Smooth muscle cell (in vitro differentiated cells): ENCODE results near the gene KCNH8. TPM values are rescaled to one million over a fixed set of nuclear protein-coding genes. Genes with fewer than 3 reads are reported as not detected.

Source experiments
- DNase-seq: peaks from one replicate; lab custom pipeline; 2025; ENCODE audit not compliant: unreplicated experiment; lab: John Stamatoyannopoulos, UW
- H2AFZ ChIP-seq: fragments of 200-600 bp; sonication (generic); 2 replicates; pipeline ENCODE4 v1.6.0; 2016; ENCODE audit warnings: antibody characterized with exemption, low read depth, mild to moderate bottlenecking
- H3F3A ChIP-seq: fragments of 200-600 bp; sonication (generic); 2 replicates; pipeline ENCODE4 v1.6.0; 2017; ENCODE audit warnings: antibody characterized with exemption, low read depth
- H3K27ac ChIP-seq: fragments of 200-600 bp; sonication (generic); 2 replicates; pipeline ENCODE4 v1.5.1; 2016; ENCODE audit warnings: low read depth, mild to moderate bottlenecking
- H3K27me3 ChIP-seq: fragments of 200-600 bp; sonication (generic); 2 replicates; pipeline ENCODE4 v1.6.1; 2016; ENCODE audit warnings: low read depth, mild to moderate bottlenecking
- H3K36me3 ChIP-seq: fragments of 200-600 bp; sonication (generic); 2 replicates; pipeline ENCODE4 v1.5.1; 2016; ENCODE audit warnings: low read depth
- H3K4me1 ChIP-seq: fragments of 200-600 bp; sonication (generic); 2 replicates; pipeline ENCODE4 v1.5.1; 2016; ENCODE audit warnings: low read depth
- H3K4me2 ChIP-seq: fragments of 200-600 bp; sonication (generic); 2 replicates; pipeline ENCODE4 v1.6.0; 2016; ENCODE audit warnings: mild to moderate bottlenecking
- H3K4me3 ChIP-seq: fragments of 200-600 bp; sonication (generic); 2 replicates; pipeline ENCODE4 v1.5.1; 2016; ENCODE audit warnings: mild to moderate bottlenecking
- H3K79me2 ChIP-seq: fragments of 200-600 bp; sonication (generic); 2 replicates; pipeline ENCODE4 v1.6.0; 2016; ENCODE audit warnings: low read depth, mild to moderate bottlenecking
- H3K9ac ChIP-seq: fragments of 200-600 bp; sonication (generic); 2 replicates; pipeline ENCODE4 v1.6.0; 2016; ENCODE audit warnings: low read depth
- H3K9me3 ChIP-seq: fragments of 200-600 bp; sonication (generic); replicated peaks from 2 replicates; pipeline ENCODE4 v1.5.1; 2016; ENCODE audit warnings: low read depth
- H4K20me1 ChIP-seq: fragments of 200-600 bp; sonication (generic); 2 replicates; pipeline ENCODE4 v1.6.0; 2016; ENCODE audit warnings: low read depth
- WGBS: methylation state at CpG from one replicate; pipeline ENCODE4 v1.1.7; 2016; ENCODE audit warnings: low lambda C conversion rate; 5-methylcytosine and 5-hydroxymethylcytosine counted together
- polyA plus RNA-seq: library from polyadenylated mRNA; unstranded; fragments of >200 nt; fragmentation: Nextera tagmentation; extraction: Ambion mirVana; gene quantifications from 2 replicates; pipeline ENCODE4 v1.2.1, GENCODE V29; 2016
- total RNA-seq: library from RNA; depleted of rRNA; stranded (reverse); fragments of >200 nt; gene quantifications from 2 replicates; pipeline ENCODE4 v1.2.3, GENCODE V29; 2014
- TF ChIP-seq, protein P1 (sequence below): fragments of 200-600 bp; sonication (generic); IDR thresholded peaks from 2 replicates; pipeline ENCODE4 v1.5.1; 2017; ENCODE audit warnings: borderline replicate concordance, mild to moderate bottlenecking, antibody characterized with exemption; ENCODE audit not compliant: insufficient read depth, poor library complexity, severe bottlenecking

The KCNH8 gene
- total and polyA plus RNA-seq, 2 experiments from 2014 or later = 0.05 to 2.9 TPM

GRCh38 chr3:19506171-19506570 lies 357.9 kb downstream of the KCNH8 start:
- Histone ChIP-seq H4K20me1 (no peaks in the 10 kb centered on the region), H3K4me2 (no peak overlapping the region), H3K4me3 (no peak overlapping the region), H3K9ac (no peak overlapping the region), H3K27me3 (no peaks in the 10 kb centered on the region), H3K27ac (no peak overlapping the region), H3K9me3 (no peaks in the 10 kb centered on the region), H3K36me3 (no peaks in the 10 kb centered on the region), H3K79me2 (no peaks in the 10 kb centered on the region), H3F3A (no peaks in the 10 kb centered on the region), H2AFZ (no peak overlapping the region), H3K4me1 (no peaks in the 10 kb centered on the region)
- TF ChIP-seq, protein P1, sequence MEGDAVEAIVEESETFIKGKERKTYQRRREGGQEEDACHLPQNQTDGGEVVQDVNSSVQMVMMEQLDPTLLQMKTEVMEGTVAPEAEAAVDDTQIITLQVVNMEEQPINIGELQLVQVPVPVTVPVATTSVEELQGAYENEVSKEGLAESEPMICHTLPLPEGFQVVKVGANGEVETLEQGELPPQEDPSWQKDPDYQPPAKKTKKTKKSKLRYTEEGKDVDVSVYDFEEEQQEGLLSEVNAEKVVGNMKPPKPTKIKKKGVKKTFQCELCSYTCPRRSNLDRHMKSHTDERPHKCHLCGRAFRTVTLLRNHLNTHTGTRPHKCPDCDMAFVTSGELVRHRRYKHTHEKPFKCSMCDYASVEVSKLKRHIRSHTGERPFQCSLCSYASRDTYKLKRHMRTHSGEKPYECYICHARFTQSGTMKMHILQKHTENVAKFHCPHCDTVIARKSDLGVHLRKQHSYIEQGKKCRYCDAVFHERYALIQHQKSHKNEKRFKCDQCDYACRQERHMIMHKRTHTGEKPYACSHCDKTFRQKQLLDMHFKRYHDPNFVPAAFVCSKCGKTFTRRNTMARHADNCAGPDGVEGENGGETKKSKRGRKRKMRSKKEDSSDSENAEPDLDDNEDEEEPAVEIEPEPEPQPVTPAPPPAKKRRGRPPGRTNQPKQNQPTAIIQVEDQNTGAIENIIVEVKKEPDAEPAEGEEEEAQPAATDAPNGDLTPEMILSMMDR = no peak
- DNase-seq = no peak
- WGBS = 91% methylated on average over 1 of the region's 1 CpG

- Histone ChIP-seq H3K27ac (no peak overlapping the region), H3K4me1 (no peaks in the 10 kb centered on the region), H3K4me3 (no peak overlapping the region), H3K9me3 (no peaks in the 10 kb centered on the region), H3F3A (no peaks in the 10 kb centered on the region), H3K36me3 (no peaks in the 10 kb centered on the region), H4K20me1 (no peaks in the 10 kb centered on the region), H3K4me2 (no peak overlapping the region), H2AFZ (no peak overlapping the region), H3K27me3 (no peaks in the 10 kb centered on the region), H3K9ac (no peak overlapping the region), H3K79me2 (no peaks in the 10 kb centered on the region)
- DNase-seq = no peak
- 100% methylated on average over 1 of the region's 1 CpG for WGBS
- TF ChIP-seq, protein P1 = no peak
These were observed 374.0 kb downstream of the KCNH8 start for GRCh38 chr3:19522305-19522704.

DNA sequence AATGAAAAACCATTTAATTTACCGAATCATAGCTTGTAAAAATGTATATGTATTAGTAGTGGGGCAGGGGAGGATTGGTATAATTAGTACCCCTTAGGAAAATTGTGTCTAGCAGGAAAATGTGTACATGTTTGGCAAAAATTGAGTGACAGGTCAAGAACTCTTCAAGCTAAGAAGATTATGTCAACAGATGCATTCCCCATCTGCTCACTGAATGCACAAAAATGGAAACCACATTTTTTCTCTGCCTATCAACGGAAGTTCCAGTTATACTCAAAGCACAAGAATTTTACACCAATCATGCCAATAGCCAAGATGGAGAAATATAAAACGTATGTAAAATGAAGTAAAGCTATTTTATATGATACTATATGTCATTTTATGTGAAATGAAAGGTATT lies 377.8 kb downstream of the KCNH8 start:
- H3K36me3 ChIP-seq = no peaks in the 10 kb centered on the region
- H3K27ac ChIP-seq = no peak overlapping the region
- H3K27me3 ChIP-seq = no peaks in the 10 kb centered on the region
- H3K4me2 ChIP-seq = no peak overlapping the region
- H2AFZ ChIP-seq = no peak overlapping the region
- no peaks in the 10 kb centered on the region for H3K4me1 ChIP-seq
- no peak overlapping the region for H3K9ac ChIP-seq
- TF ChIP-seq, protein P1 = no peak
- no peaks in the 10 kb centered on the region for H3K79me2 ChIP-seq
- no peak overlapping the region for H3K4me3 ChIP-seq
- no peaks in the 10 kb centered on the region for H4K20me1 ChIP-seq
- H3K9me3 ChIP-seq = no peaks in the 10 kb centered on the region
- WGBS = 81% methylated on average over 3 of the region's 3 CpGs
- DNase-seq = no peak
- no peaks in the 10 kb centered on the region for H3F3A ChIP-seq

DNA sequence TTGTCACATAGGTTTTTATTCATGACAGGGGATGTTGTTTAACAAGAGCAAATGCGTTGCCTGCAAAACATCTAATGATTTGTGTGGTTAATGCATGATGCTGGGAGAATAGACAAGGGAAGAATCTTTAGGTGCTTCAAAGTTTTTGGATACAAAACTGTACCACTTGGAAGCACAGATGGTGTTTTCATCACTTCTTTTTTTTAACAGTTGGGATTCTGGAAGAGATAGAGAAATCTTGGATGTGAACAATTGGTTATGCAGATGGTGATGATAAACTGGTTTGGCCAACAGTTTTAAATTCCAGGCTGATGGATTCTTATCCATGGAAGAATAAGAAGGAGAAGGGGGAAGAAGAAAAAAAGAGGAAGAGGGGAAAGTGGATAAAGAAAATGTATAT lies 379.4 kb downstream of the KCNH8 start:
- no peak overlapping the region for H3K9ac ChIP-seq
- H3F3A ChIP-seq = no peaks in the 10 kb centered on the region
- H3K4me1 ChIP-seq = no peaks in the 10 kb centered on the region
- no peaks in the 10 kb centered on the region for H3K79me2 ChIP-seq
- no peaks in the 10 kb centered on the region for H3K27me3 ChIP-seq
- no peak overlapping the region for H3K4me2 ChIP-seq
- H3K4me3 ChIP-seq = no peak overlapping the region
- no peak for DNase-seq
- no peaks in the 10 kb centered on the region for H3K9me3 ChIP-seq
- H3K27ac ChIP-seq = no peak overlapping the region
- no peaks in the 10 kb centered on the region for H4K20me1 ChIP-seq
- WGBS = 100% methylated on average over 1 of the region's 1 CpG
- no peak overlapping the region for H2AFZ ChIP-seq
- H3K36me3 ChIP-seq = no peaks in the 10 kb centered on the region
- TF ChIP-seq, protein P1 = no peak
